NCI-H146 (cell line): ENCODE measurements around the gene CKAP2L.
A peak's percentile ranks its signal among the peaks of the same experiment; 100 is the strongest.
"Not testable (repeated sequence)": the region's sequence is repeated elsewhere in the genome, so short reads cannot be mapped to it uniquely, and the experiment has no call there.

Experiments
- DNase-seq: peaks from one replicate; lab custom pipeline; 2025; lab: John Stamatoyannopoulos, UW

Gene CKAP2L

DNA sequence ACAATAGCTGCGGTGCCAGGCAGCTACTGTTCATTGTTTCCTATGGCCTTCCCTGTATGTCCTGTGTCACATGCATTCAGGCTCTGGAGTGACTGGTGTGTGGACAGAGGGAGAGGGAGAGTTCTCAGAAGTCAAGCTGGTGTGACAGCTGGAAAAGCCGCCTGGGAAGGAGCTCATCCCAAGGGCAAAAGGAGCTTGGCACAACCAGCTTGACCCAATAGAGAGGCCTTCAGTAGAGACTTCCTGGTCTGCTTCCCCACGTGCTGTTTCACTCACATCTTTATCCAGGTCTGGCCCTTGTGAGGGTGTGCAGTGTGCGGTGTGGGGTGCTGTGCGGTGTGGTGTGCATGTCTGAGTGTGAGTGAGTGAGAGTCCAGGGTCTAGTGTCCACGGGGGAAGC, 54.7 kb downstream of the CKAP2L start:
- no peak for DNase-seq

DNA sequence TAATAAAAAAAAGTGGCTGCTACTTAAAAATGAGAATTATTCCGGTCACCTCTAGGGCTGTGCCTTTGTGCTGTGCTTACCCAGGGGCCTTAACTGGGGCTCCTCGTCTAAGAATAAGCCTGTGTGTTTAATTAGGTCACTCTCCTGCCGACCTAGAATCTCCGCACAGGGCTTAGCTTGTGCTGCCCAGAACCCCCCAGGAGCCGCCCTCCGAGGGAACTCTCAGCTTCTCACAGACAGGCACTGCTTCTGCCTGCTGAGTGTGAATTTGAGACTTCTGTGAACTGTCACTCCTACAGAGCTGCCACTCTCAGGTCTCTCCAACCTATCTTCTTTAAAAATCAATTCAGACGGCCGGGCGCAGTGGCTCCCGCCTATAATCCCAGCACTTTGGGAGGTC, 55.4 kb downstream of the CKAP2L start:
- no peak for DNase-seq

DNA sequence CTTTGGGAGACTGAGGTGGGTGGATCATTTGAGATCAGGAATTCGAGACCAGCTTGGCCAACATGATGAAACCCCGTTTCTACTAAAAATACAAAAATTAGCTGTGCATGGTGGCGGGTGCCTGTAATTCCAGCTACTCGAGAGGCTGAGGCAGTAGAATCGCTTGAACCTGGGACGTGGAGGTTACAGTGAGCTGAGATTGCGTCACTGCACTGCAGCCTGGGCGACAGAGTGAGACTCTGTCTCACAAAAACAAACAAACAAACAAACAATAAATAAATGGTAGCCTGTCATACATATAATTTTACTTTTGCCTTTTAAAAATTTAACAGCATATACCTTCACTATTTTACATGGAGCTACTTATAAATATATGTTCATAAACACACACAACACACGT, 57.5 kb downstream of the CKAP2L start:
- DNase-seq, result not testable (repeated sequence)

DNA sequence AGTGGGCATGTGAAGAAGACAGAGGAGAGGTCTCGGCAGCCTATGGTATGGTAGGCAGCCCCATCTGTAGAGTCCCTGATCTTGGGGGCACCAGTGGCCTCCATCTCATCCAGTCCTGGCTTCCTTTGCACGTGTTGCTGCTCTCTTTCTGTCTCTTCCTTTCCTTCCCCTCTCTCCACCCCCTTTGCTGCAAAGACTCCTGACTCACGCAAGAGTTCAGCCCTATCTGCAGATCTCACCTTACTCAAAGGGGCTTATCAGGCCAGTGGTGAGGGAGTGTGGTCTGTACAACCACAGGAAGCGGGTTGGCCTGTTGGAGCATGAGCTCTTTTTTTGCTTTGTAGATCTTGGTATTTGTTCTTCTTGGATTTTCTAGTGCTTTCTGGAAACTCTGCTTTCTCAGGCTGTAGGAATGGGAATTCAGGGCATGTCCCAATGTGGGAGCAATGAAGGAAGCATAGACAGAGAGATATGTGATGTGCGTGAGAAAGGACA, 58.2 kb downstream of the CKAP2L start:
- DNase-seq, result no peak

DNA sequence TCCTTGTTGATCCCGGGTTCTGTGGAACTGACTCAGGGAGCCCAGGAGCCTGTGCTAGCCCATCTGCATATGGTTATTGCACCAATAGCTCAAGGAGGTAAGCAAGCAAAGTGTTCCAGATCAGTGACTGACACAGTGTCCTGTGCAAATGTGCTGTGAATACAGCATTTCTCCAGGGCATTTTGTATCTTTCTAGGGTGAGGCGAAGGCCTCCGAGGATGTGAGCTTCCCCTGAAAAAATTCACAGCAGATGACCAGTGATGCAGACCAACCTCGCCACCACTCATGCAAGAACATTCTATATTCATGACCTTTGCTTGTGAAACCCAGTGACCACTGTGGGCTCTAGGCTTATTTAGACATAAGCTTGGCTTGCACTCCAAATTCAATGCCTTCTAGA, 58.8 kb downstream of the CKAP2L start:
- no peak for DNase-seq

DNA sequence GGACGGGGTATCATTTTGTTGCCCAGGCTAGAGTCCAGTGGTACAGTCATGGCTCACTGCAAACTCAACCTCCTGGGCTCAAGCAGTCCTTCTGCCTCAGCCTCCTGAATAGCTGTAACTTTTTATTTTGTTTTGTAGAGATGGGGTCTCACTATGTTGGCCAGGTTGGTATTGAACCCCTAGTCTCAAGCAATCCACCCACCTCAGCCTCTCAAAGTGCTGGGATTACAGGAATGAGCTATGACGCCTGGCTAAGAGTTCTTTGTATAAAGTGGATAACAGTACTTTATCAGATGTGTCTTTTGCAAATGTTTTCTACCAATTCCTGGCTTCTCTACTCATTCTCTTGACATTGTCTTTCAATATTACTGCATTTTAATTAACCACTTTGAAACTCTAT, 60.7 kb downstream of the CKAP2L start:
- DNase-seq, result no peak

DNA sequence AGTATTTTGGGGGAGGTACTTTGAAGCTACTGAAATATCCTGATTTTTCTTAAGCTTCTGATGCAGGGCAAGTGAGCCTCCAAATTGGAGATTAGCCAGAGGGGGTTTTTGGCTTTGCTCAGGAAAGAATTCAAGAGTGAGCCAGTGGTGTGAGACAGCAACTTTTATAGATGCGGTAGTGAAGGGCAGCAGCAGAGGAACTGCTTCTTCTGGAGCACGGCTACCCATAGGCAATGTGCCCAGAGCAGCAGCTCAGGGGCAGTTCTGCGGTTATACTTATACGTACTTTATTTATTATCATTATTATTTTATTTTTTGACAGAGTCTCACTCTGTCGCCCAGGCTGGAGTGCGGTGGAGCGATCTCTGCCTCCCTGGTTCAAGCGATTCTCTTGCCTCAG, 63.4 kb downstream of the CKAP2L start:
- DNase-seq, result no peak

DNA sequence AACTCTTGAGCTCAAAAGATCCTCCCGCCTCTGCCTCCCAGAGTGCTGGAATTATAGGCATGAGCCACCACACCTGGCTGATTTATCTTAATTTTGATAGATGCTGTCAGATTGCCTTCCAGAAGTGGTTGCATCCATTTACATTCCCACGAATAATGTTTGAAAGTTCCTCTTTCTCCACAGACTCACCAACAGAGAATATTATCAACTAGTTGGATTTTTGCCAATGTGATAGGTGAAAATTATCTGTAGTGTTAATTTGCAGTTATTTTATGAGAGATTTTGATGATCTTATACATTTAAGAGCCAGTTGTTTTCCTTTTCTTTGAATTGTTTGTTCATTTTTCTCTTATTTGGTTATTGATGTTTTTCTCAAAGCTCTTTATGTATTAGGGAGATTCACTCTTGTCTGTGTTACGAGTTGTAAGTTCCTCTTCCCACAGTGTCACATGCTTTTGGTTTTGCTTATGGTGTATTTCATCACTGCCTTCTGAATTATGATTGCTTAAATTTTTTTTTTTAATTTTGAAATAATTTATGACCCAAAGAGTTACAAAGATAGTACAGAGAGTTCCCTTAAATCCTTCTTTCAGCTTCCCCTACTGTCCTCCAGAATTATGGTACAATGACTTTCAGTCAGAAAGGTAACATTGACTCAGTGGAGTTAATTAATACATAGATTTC, 64.3 kb downstream of the CKAP2L start:
- DNase-seq, result no peak

DNA sequence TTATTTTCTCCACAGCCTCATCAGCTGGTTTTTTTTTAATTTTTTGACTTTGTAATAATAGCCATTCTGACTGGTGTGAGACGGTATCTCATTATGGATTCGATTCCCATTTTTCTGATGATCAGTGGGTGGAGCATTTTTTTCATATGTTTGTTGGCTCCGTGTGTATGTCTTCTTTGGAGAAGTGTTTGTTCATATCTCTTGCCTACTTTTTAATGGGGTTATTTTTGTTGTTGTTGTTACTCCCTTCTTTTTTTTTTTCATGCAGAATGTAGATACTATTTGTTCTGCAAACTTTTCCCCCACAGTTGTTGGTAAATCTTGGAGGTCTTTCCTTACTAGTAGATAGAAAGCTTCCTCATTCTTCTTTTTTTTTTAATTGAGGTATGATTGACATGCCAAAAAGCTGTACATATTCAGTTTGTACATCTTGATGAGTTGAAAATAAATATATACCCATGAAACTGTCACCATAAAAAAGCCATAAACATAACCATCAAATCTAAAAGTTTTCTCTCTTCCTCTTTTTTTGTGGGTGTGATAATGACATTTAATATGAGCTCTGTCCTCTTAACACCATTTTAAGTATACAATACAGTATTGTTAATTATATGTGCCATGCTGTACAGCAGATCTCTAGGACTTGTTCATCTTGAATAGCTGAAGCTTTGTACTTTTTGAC, 65.4 kb downstream of the CKAP2L start:
- DNase-seq, result no peak

DNA sequence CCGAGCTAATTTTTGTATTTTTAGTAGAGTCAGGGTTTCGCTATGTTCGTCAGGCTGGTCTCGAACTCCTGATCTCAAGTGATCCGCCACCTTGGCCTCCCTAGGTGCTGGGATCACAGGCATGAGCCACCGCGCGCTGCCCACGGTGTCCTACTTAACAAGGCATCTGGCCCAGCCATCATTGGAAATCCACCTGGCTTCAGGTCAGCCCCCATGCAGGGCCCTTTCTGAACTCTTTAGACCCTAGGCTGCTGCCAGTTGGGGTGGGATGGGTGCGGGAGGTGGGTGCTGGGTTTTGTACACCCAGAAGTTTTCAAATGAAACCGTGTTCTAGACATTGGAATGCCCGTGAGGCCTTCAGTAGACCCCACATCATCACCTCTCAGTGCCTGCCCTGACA, 70.2 kb downstream of the CKAP2L start:
- DNase-seq, result no peak

DNA sequence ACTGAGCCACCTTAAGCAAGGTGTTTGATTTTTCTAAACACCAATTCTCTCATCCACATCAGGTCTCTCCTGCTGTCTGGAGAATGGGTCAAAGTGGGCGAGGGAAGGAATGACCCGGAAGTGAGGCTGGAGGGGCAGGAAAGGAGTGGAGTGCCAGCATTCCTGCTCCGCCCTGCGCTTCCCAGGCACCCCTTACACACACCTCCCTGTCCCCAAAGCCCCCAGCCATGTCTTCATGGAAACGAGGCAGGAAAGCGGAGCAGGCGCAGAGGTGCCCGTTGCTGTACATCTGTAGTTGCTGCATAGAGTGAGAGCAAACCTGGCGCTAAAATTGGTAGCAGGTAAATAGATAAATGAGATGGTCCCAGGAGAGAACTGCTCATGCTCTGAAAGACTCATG, 70.8 kb downstream of the CKAP2L start:
- no peak for DNase-seq

DNA sequence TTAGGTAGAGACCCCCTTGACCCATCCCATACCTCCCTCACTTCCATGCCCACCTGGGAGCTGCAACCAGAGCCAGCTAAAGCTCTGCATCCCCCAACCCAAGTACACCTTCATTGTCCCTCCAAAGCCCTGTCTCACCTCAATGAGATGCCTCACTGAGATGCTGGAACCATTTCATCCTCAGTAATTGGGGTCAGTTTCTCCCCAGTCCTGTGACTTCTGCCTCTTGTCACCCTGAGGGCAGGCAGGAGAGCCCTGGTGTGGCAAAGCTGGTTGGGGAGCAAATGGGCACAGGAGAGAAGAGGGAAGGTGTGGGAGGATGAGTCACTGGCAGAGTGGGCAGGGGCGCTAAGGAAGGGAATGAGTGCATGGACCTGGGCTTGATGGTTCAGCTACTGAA, 71.5 kb downstream of the CKAP2L start:
- no peak for DNase-seq

DNA sequence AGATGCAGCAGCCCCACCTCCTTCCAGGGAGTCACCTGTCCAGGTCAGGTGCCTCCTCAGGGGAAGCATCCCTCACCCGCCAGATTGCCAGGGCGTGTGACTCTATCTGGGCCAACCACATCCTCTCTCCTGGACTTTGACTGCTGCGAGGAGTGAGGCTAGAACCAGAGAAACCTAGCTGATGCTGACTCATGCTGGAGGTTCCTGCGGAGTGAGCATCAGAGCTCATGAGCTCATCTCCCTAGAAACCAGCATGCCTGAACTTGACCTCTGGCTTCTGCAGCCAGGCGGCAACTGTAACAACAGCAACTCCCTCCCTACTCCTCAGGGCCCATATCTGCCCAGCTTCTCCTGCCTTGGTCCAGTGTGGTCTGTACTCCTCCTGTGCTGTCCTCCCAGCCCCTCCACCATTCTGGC, 71.9 kb downstream of the CKAP2L start:
- DNase-seq, result peak; percentile 89

DNA sequence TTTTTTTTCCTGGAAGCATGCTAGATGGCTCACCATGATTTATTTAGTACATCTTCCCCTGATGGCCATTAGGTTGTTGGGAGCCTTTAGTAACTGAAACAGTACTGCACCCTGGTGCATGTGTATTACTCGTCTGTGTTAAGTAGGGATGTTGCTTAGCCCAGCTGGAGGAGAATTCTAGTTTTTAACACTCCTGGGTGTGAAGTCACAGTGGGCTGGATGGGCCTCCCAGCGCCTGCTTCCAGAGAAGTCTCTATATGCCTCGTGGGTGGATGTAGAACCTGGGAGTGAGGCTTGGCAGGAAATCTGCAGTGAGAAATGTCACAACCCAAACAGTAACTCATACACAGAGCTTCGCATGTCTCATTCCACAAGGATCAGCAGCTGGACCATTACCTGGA, 72.5 kb downstream of the CKAP2L start:
- DNase-seq, result no peak

DNA sequence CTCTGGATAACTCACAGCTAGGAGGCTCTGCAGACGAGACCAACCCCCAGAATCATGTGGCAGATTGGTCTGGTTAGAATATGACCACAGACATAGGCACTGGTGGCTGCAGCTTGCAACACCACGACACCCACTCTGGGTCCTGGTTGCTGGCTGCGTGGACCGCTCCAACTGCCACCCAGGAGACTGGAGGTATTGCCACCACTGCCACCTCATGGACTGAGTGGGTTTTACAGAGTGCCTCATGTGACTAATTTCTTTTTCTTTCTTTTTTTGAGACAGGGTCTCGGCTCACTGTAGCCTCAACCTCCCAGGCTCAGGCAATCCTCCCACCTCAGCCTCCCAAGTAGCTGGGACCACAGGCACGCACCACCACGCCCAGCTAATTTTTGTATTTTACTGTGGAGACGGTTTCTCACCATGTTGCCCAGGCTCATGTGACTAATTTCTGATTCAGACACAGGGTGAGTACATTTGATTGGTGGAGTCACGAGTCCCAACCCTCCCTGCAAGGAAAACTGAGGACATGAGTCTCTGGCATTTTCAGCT, 73.5 kb downstream of the CKAP2L start:
- DNase-seq, result peak; percentile 67

DNA sequence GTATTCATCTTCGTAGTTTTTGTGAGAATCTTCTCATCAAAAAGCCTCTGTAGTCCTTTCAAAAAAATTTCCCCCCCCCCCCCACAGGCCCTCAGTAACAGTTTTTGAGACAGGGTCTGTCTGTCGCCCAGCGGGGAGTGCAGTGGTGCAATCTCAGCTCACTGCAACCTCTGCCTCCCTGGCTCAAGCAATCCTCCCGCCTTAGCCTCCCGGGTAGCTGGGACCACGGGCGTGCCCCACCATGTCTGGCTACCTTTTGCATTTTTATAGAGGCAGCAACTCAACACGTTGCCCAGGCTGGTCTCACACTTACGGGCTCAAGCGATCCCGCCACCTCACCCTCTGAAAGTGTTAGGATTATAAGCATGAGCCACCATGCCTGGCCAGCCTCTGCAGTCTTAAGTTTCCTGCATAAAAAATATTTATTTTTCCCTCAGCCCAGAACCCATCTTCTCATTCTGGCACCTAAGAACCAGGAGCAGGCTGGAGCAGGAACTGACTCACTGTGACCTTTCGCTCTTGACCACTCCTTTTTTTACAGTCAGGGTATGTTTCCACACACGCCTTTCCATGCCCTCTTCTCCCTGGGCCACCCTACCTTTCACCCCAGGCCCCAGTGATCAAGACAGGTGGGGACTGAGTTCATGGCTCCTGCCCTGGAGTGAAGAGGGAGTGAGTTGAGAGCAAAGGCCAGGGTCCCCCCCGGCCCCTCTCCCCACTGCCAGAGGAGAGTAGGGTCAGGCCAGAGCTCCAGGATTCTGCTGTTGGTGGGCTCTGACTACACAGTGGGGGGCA, 76.1 kb downstream of the CKAP2L start:
- no peak for DNase-seq

DNA sequence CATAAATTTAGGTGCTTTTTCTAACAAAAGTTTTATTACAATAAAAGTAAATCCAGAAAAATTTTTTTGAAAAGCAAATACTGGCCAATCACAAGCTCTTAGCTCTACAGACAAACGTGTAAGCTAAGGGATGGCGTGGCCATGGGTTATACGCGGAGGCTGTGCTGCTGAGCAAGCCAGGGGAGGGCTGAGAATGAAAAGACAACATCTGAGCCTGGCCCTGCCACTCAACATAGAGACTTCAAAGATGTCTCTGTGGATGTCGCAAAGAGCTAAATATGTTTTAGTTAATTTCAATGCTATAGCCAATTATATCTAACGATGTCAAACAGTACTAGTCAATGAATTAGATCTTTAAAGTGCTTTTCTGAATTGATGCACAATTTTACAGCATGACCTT, 76.9 kb downstream of the CKAP2L start:
- DNase-seq, result no peak
